Astrocyte of the spinal cord (primary cell): ENCODE measurements around the gene DISC1.
"Not testable (repeated sequence)": the region's sequence is repeated elsewhere in the genome, so short reads cannot be mapped to it uniquely, and the experiment has no call there.

Experiments used
- DNase-seq: peaks from one replicate; pipeline ENCODE4 v3.0.0; 2011; ENCODE audit warnings: low read depth, low spot score
- H3K4me3 ChIP-seq: 2 replicates; pipeline ENCODE4 v1.5.1; 2011; ENCODE audit warnings: low read depth, mild to moderate bottlenecking, low read length, moderate library complexity
- CTCF ChIP-seq: IDR thresholded peaks from 2 replicates; pipeline ENCODE4 v1.5.1; 2012; ENCODE audit warnings: low read depth, mild to moderate bottlenecking, low read length, inconsistent platforms
- in situ Hi-C: cut with HindIII; loops from 2 replicates; pipeline ENCODE4 v1.10.0; 2017; ENCODE audit warnings: low sequenced_read_pairs

DISC1 gene

GRCh38 chr1:231757759-231758158 lies 131.2 kb downstream of the DISC1 start:
- H3K4me3 ChIP-seq: no peak overlapping the region
- in situ Hi-C loops: no loop called here
- no peak for DNase-seq
- no peak for TF ChIP-seq CTCF

- H3K4me3 ChIP-seq: no peak overlapping the region
- in situ Hi-C loops: no loop called here
- no peak for DNase-seq
- no peak for TF ChIP-seq CTCF
Observed at GRCh38 chr1:231761252-231761651, 134.7 kb downstream of the DISC1 start.

- H3K4me3 ChIP-seq: no peak overlapping the region
Observed at GRCh38 chr1:231761747-231762541, 135.4 kb downstream of the DISC1 start.

GRCh38 chr1:231763456-231763855 lies 136.9 kb downstream of the DISC1 start:
- DNase-seq: no peak
- in situ Hi-C loops: no loop called here
- no peak overlapping the region for H3K4me3 ChIP-seq
- TF ChIP-seq CTCF: no peak

More at GRCh38 chr1:231761747-231762541, 135.4 kb downstream of the DISC1 start:
- TF ChIP-seq CTCF: no peak
- no peak for DNase-seq
- in situ Hi-C loops: no loop called here

GRCh38 chr1:231765825-231766224 lies 139.2 kb downstream of the DISC1 start:
- in situ Hi-C loops, H3K4me3 ChIP-seq, DNase-seq: not testable (repeated sequence)

GRCh38 chr1:231767471-231767870 lies 140.9 kb downstream of the DISC1 start:
- no peak overlapping the region for H3K4me3 ChIP-seq
- no peak for DNase-seq
- in situ Hi-C loops: no loop called here
- no peak for TF ChIP-seq CTCF

GRCh38 chr1:231768416-231768815 lies 141.8 kb downstream of the DISC1 start:
- no peak for TF ChIP-seq CTCF
- in situ Hi-C loops: no loop called here
- DNase-seq: no peak
- no peak overlapping the region for H3K4me3 ChIP-seq
